Hepatocyte (in vitro differentiated cells): ENCODE results near the gene FES.

ENCODE experiments used
- EZH2 ChIP-seq: fragments of 200-600 bp; sonication (generic); IDR thresholded peaks from 2 replicates; pipeline ENCODE4 v1.6.1; 2016; ENCODE audit warnings: antibody characterized with exemption, mild to moderate bottlenecking, borderline replicate concordance
- EZH2phosphoT487 ChIP-seq: fragments of 200-600 bp; sonication (generic); IDR thresholded peaks from one replicate; pipeline ENCODE4 v1.6.1; 2018; ENCODE audit warnings: antibody characterized with exemption, mild to moderate bottlenecking, low read depth, moderate library complexity; ENCODE audit not compliant: unreplicated experiment, severe bottlenecking
- TF ChIP-seq, protein P1 (sequence below): fragments of 200-600 bp; sonication (generic); IDR thresholded peaks from 2 replicates; pipeline ENCODE4 v1.5.1; 2016; ENCODE audit warnings: antibody characterized with exemption, mild to moderate bottlenecking; ENCODE audit not compliant: poor library complexity

DNA sequence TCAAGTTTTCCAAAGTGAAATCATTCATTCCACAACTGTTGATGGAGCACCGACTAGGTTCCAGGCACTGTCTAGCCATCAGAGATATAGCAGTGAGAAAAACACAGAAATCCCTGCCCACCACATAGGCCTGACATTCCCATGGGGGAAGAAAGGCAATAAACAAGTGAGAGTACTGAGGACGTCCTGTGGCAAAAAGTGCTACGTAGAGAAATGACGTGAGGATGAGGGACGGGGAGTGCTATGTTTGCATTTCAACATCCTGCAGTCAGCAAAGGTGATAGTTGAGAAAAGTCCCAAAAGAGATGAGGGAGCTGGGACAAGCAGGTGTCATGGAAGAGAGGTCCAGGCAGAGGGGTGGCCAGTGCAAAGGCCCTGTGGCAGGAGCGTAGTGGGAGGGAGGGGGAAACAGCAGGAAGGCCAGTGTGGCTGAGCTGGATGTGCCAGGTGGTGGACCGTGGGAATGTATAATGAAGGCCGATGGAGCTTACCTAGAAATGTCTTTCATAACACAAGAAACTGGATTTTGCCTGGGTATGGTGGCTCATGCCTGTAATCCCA is 26.3 kb upstream of the FES start:
- TF ChIP-seq, protein P1, sequence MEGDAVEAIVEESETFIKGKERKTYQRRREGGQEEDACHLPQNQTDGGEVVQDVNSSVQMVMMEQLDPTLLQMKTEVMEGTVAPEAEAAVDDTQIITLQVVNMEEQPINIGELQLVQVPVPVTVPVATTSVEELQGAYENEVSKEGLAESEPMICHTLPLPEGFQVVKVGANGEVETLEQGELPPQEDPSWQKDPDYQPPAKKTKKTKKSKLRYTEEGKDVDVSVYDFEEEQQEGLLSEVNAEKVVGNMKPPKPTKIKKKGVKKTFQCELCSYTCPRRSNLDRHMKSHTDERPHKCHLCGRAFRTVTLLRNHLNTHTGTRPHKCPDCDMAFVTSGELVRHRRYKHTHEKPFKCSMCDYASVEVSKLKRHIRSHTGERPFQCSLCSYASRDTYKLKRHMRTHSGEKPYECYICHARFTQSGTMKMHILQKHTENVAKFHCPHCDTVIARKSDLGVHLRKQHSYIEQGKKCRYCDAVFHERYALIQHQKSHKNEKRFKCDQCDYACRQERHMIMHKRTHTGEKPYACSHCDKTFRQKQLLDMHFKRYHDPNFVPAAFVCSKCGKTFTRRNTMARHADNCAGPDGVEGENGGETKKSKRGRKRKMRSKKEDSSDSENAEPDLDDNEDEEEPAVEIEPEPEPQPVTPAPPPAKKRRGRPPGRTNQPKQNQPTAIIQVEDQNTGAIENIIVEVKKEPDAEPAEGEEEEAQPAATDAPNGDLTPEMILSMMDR: no peak
- TF ChIP-seq EZH2phosphoT487: no peak
- TF ChIP-seq EZH2: no peak
